GM21528 (cell line): ENCODE results near the gene TSC22D3.

Experiments
- ATAC-seq: cut with Tn5 transposase; IDR thresholded peaks from one replicate; pipeline ENCODE4 v1.9.1; 2021; ENCODE audit warnings: mild to moderate bottlenecking, moderate library complexity; ENCODE audit not compliant: unreplicated experiment, low FRiP score

Gene TSC22D3

DNA sequence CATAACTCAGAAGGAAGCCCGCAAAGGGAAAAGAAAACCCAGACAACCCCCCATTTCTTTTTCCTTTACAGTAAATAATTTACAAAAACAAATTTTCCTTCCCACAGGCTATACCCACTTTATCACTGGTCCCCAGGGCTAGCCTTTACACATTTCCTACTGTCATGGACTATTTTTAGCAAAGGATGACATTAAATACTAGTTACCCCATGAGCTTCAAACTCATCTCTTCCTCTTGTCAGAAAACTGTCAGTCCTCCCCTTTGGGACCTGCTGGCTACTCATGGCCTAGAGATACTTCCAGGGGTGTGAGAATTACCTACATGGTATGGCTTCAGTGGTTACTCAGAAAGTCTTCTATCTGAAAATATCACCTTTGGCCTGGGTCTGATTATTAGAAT, 11.9 kb downstream of the TSC22D3 start:
- ATAC-seq: no peak

DNA sequence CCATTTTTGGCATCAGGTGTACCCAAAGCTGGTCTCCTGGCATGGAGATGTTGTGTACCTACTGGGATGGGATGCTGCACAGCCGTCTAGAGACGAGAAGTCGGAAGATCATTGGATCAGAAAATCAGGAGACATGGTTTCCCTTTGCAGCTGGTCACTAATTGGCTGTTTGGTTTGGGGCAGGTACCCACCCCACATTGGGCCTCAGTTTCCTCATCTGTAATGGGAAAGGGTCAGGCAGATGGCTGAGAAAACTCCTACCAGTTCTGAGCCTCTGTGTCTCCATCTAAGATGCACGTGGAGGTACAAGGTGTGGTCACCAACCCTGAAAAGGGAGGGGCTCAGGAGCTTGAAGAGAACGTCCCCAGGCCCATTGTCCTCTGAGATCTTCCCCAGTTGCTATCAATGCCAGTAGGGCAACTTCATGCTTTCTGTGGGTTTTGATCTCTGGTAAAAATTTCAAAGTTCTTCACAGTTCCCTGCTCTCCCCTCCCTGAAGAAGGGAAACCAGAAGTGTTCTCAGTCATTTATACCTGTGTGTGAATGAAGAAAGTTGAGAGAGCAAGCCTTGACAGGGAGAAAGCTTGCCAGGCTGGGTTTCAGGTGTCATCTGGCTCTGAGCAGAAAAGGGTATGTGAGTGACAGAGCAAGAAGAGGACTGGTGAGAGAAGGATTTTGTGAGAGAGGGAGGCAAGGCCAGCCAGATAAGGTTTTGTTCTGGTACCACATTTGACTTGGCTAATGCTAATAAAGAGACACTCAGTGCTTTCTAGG, 15.1 kb downstream of the TSC22D3 start:
- ATAC-seq: no peak

DNA sequence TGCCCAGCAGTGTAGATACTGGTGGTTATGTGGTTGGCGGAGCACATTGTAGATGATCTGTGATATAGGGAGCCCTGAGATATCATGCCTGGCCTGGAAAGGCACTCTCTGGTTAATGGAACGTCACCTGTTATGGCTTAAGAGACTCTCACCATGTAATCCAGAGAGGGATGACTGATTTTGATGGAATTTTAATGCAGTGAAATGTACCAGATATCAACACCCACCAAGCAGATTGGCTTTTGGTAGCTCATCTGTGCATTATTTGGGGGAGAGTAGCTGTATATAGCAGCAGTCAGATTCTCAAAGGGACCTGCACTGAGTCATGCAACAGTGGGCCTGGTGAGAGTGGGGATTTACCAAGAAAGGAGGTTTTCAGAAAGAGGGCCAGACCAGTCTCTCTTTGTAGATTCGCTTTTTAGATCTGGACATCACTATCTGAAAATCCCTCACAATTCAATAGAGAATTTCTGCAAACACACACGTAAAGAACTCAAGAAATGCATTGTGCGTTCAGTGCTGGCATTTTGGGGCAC, 17.3 kb downstream of the TSC22D3 start:
- ATAC-seq: no peak

DNA sequence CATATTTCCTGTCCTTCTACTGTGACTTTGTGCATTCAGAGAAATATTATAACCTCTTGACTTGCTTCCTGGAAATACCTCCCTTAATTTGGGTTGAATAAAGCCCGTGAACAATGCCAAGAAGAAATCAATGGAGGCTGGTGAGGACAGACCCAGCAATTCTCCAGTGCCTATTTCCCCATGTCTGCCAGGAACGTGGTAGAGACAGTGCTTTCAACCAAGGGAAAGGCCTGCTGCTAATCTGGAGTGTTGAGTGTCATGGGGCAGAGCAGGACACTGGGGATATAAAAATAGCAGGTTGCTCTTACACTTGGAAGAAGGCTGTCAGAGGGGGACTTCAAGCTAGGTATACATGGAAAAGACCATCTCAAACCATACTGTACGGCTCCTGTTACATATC, 19.9 kb downstream of the TSC22D3 start:
- ATAC-seq: no peak

DNA sequence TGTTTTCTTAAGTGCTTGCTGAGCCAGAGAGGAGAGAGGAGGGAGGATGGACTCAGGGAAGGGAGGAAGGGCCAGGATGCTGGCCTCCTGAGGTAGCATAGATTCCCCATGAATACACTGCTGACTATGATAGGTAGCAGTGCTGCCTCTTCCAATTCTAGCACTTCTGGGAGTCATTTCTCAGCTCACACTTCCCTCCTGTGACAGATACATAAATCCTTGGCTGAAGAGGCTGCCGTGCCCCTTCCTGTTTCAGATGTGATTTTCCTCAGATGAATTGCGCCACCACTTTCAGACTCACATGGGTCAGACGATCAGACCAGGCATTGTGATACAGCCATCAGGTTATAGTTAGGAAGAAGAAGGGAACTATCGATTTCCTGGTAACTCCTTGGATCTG, 22.4 kb downstream of the TSC22D3 start:
- ATAC-seq: no peak

DNA sequence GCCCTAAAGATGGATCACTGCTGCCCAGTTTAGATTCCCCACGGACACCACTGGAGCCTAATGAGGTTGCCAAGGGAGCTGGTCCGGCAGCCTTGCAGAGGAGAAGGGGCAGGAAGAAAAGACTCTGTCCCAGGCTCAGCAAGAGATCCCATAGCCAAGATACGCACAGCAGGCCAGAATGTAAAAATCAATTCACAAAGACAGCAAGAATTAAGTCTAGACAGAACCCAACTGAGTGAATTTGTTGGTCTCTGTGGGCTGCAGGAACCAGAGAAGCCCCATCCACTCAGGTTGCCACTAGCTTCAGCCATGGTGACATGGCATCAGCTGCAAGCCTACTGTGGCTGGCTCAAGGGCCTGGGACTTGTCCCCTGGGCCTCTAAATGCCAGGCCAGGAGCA, 22.9 kb downstream of the TSC22D3 start:
- ATAC-seq: no peak

DNA sequence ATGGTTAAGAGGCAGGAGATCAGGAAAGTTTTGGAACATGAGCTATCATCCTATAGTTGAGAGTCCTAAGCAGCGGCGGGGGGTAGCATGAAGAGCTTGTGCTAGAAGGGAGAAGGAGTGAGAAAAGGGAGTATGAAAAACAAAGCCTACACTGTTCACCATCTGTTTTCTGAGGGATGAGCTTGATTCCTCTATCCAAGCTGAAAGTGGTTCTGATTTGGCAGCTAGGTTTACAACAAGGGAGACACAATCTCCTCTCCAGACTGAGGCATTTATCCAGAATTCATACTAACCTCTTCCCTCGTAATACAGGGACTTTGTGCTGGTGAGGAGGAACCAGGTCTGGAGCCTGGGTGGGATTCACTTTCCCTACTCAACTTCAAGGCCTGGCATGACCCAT, 23.5 kb downstream of the TSC22D3 start:
- no peak for ATAC-seq

DNA sequence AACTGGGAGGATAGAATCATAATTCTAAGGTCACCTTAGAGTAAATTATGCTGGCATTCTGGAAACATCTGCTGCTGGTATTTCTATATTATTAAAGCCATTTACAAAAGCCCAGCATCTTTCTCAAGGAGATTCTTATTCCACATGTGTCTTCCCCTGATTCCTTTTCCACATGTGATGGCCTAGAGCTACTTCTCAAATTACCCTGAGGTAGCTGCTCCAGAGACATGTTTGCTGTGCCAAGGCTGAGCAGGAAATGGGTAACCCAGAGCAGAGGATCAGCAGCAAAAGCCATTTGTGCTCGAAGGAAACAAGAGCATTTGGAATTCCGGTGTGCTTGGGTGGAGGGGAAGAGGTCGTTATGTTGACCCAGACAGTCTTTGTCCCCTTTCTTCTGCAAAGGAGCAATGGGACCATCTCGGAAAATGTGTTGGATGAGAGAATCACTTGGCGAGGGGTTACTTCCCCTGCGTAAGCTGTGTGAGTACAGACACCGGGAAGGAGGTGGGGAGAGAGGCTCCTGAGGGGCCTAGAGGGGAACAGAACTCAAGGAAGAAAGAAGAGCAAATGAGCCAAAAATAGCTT, 24.6 kb downstream of the TSC22D3 start:
- ATAC-seq: no peak

DNA sequence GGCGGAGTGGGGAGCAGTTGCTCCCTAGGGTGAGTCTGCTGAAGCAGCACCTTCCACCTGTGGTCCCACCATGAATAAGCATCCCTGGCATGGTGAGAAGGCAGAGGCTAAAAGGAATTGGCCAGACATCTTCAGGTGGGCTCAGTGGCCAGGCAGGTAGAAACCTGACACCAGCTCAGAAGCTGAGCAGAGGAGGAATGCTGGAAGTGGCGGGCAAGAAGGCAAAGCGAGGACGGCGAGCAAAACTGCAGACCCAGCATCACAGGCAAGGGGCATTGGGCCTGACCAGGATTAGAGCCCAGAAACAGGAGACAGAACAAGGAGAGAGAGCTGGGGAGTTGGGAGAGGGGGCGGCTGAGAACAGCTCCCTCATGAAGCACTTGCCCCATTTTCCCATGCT, 25.3 kb downstream of the TSC22D3 start:
- ATAC-seq: no peak

DNA sequence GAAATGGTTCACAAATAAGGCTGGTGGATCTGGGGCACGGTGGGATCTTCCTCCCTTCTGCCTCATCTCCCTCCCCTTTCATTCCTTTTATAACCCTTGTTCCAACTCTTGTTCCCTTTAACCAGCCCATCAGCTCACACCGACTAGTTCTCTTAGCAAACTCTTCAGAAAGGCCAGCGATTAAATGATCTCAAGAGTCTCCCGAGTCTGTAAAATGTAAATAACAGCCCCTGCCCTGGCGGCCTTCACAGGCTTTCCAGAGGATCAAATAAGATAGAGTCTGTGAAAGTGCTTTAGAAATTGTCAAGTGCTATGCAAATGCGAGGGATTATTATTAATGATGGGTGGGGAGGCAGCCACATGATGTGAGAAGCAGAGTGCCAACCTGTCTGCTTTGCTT, 27.1 kb downstream of the TSC22D3 start:
- no peak for ATAC-seq

DNA sequence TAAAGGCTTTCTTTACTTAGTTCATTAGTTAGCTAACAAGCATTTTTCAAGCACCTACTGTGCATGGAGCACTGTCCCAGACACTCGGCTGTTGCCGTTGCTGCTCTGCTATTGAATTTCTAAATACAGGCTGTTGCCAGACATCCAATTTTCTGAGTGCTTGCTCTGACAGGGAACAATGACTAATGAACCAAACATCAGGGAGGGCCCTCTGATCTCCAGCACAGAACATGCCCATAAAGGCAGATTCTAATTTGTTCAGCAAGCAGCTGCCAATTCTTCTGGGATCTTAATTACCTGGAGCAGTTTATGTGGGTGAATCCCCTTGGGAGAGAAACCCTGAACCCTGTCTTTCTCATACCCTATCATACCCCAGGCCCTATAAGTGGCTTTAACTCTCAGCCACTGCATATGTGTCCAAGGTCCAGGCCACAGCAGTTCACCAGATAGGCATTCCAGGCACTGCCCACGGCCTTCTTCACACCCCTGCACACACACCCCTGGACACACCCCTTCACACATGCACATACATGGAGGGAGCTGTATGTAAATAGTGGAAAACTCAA, 27.9 kb downstream of the TSC22D3 start:
- no peak for ATAC-seq

DNA sequence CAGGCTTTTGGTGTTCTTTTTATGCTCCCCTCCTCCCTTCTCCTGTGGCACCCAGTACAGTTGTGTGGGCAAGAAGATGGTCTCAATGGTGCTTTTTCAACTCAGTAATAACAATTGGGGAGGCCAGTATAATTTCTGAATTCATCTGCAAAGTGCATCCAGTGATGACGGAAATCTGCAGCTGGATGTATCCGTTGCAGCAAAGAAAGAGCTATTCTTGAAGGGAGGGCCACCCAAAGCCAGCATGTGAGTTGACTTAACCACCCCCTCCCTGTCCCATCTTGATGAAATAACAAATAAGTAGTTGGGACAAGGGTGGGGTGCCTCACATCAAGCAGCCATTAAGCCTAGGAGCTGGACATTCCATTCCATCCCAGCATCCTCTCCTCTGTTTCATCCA, 30.7 kb downstream of the TSC22D3 start:
- no peak for ATAC-seq

DNA sequence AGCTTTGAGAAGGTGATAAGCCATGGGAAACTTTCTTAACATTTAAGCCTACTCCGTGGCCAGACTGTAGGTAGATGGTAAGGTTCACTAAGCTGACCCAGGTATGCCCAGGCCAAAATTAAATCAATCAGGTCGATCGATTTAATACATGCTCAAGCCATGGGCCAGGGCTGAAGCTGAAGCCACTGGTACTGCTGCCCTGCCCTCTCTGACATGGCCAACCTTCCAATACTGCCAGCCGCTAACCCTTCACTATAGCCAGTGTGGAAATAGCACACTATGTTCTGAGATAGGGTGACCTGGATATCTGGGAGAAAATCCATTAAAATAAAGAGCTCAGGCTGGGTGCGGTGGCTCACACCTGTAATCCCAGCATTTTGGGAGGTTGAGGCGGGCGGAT, 31.6 kb downstream of the TSC22D3 start:
- ATAC-seq: no peak

DNA sequence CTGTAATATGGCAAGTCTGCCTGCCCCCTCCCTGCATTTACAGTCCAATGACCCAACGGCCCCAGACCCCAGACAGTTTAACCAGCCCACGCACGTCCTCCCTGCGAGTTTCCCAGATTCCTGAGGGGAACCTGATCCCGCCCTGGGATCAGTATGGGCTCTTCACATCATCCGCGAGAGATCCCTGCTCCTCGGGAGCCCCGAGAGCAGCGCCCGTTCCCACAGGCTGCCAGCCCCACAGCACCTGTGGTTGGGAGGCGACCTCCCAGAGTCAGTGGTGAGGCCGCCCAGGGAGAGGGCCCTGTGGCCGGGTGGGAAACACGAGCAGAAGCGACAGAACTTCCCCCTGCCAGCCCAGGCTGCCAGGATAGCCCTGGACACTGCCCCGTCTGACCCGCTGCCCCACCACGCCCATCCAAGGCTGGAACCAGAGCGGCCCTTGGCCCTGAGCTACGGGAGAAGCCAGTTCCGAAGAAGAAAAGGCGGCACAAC, 32.8 kb downstream of the TSC22D3 start:
- ATAC-seq: no peak

DNA sequence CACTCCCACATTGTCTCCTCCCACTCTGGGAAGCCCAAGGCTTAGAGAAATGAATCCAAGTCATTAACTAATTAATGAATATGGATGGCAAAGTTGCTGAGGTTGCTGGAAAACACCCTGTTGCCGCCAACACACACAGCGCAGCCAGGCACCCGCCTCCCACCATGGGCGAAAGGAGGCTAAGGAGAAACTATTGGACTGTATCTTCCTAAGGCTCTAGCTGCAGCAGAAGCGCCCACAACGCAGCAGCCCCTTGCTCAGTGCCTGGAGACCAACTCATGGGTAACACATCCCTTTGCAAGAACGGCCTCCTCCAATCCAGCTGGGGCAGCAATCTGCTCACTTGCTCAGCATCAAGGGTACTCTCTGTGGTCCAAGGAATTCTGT, 34.2 kb downstream of the TSC22D3 start:
- peak; percentile 37 for ATAC-seq

DNA sequence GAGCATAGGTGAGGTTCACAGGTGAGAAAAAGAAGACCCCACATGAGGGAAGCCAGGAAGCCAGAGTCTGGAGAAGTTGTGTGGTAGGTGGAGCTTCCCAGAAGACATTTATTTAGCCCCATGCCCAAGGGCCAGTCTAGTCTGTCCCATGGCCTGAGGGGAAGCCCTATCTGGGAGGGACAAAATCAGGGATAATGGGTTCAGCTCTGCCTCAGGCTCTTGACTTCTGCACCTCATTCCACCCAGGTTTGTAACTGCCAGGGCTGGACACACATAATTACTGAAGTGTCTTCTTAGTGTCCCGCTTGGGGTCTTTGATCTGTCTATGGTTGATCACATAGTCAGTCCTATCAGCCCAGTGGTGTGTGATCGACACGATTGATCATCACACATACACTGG, 36.0 kb downstream of the TSC22D3 start:
- no peak for ATAC-seq

DNA sequence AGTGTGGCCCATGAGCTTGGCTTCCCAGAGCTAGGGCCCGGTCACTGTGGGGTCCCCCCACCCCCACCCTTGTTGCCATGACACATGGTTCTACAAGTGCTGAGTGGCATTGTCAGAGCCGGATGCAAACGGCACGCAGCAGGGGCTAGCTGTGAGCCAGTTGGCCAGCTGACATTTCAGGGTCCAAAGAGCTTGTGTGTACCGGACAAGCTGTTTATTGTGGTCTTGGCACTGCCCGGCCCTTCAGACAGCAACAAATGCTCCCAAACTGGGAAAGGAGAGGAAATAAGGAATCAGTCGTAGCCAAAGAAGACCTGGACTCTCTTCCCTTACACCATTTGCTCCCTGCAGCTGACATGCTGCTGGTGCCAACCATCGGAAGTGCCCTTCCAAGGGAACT, 36.8 kb downstream of the TSC22D3 start:
- no peak for ATAC-seq

DNA sequence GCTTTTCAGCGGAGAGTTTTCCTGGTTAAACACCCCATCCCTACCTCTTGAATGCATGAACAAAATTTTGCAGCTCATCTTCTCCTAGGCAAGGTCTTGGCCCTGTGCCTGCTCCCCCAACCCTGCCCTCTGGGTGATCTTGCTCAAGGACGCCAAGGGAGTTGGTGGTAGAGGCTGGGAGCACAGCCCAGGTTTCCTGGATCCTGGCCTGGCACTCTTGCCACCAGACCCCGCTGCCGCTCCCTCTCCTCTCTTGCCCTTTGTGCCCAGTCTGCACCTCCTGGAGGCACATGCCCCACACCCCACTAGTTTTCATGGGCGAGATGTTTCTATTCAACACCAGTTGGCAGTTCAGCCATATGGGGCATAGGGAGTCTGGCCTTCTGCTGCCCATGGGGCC, 37.3 kb downstream of the TSC22D3 start:
- no peak for ATAC-seq

DNA sequence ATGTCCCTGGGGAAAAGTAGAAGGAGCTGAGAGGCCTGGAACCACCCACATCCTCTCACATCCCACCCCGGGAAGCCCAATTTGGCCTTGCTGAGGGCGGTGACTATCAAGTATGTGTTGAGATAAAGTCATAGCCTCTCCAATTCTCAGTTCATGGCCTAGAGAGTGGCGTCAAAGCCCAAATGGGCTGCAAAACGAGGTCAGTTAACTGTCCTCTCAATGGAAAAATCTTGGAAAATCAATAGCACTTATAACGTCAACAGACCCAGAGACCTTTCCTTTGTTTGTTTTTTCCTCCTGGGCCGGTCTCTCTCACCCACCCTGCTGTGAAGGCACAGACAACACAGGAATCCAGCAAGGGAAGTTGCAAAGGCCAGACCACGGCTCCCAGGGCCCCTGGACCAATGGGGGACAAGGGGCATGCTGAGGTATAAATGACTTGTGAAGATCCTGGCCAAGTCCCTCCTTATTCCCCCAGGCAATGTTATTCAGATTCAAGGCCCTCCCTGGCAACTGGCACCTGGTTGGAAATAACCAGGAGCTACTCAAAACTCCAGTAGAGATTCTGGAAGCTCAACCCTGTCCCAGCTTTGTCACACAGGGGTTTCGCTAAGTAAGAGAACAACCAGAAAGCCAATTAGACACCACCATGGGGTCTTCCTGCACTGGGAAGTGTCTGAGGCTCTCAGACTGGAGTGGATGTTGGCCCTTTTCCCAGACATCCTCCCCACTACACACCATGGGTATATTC, 38.6 kb downstream of the TSC22D3 start:
- ATAC-seq: no peak

DNA sequence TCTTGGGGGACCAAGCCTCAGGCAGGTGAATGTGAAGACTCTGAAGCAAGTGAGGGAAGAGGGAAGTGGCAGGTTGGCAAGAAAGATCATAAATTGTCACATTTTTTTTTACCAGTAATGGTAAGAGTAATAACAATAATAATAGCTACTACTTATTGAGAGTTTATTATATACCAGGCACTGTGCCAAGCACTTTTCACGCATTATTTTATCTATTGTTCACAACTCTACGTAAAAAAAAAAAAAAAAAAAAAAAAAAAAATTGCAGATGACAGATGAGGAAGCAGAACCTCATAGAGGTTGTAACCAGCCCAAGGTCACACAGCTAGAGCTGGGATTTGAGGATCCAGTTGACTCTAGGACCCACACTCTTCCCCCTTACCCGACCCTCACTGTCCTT, 40.9 kb downstream of the TSC22D3 start:
- ATAC-seq: no peak

DNA sequence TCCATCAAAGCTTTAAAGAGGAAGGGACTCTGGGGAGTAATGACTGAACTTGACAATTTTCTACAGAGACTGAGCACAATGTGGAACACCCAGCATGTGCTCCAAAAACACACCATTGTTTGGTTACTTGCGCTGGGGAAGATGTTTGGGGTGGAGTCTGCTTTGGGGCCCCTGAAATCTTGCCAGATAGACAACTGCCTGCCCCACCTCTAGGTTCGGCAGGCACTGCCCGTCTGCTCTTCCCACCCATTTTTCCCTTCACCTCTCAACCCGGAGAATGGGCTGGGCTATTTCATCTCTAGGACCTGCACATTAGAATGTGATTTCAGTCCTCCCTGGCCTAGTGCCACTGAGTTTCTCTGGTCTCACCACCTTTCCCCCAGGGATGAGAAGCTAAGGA, 41.9 kb downstream of the TSC22D3 start:
- no peak for ATAC-seq
